ENCODE results near the gene PNPLA3. TPM values are rescaled to one million over a fixed set of nuclear protein-coding genes. Genes with fewer than 3 reads are reported as not detected.

PNPLA3 gene
- total RNA-seq, 1 experiment from 2014 or later: 7.3 TPM

- ChIA-PET POLR2A (interaction anchor here (2.1 kb wide), 1 partner anchor 91 kb away, joined by 9 read pairs; no protein-coding TSS in a partner anchor), CTCF (interaction anchor here (1.3 to 4.0 kb wide), 5 partner anchors 15 to 631 kb away, joined by 5 to 84 read pairs (median 14); no protein-coding TSS in a partner anchor), RAD21 (ENCODE audit: low non-redundant PET in 1 of 2, low total read pairs in 2 of 2, uncharacterized antibody in 2 of 2, unreplicated experiment in 2 of 2) (interaction anchor here in 1 of 2 experiments (1.6 kb wide), 1 partner anchor 631 kb away, joined by 4 read pairs; no protein-coding TSS in a partner anchor)
- H3K36me3 ChIP-seq (ENCODE audit: control insufficient read depth in 1 of 2, insufficient read depth in 2 of 2, low read length in 2 of 2): peaks cover 21 to 28% of the 10 kb centered on the region in 2 experiments; a peak in 3 of 4 replicates
- no peak overlapping the region for H3K27ac ChIP-seq (ENCODE audit: low read depth, low read length)
- H3K27me3 ChIP-seq (ENCODE audit: insufficient read depth, low read length): no peaks in the 10 kb centered on the region
- no TSS peak for BruUV-seq (replicated peaks)
- DNase-seq (ENCODE audit: low read depth, low spot score) (no peak), ATAC-seq (no peak)
- intact Hi-C loops (cut with micrococcal nuclease): no loop called here
- H3K4me2 ChIP-seq (ENCODE audit: low read length): no peak overlapping the region
- no peak overlapping the region for H3K4me3 ChIP-seq (replicated peaks in 1 of 2; ENCODE audit: low read depth in 1 of 2, low read length in 2 of 2)
- no peaks in the 10 kb centered on the region for H3K79me2 ChIP-seq (ENCODE audit: insufficient read depth, low read length)
- H3K9me3 ChIP-seq (ENCODE audit: control insufficient read depth in 1 of 2, insufficient read depth in 1 of 2, low read depth in 1 of 2, low read length in 2 of 2): no peaks in the 10 kb centered on the region
- no peak overlapping the region for H2AFZ ChIP-seq (ENCODE audit: low read depth, low read length, poor library complexity, severe bottlenecking)
- no peaks in the 10 kb centered on the region for H4K20me1 ChIP-seq (ENCODE audit: insufficient read depth)
- H3K9me2 ChIP-seq (ENCODE audit: insufficient read depth): no peaks in the 10 kb centered on the region
- H3K9ac ChIP-seq (ENCODE audit: low read length): no peak overlapping the region
- H3K4me1 ChIP-seq (ENCODE audit: control insufficient read depth in 1 of 2, insufficient read depth in 2 of 2, low read length in 2 of 2): no peaks in the 10 kb centered on the region
- TF ChIP-seq JUND (IDR thresholded peaks at IDR 0.05) (no peak), EZH2phosphoT487 (IDR thresholded peaks at IDR 0.05; ENCODE audit: borderline replicate concordance) (no peak), SRF (IDR thresholded peaks at IDR 0.05; ENCODE audit: low read depth) (no peak), POLR2A (IDR thresholded peaks at IDR 0.05; ENCODE audit: borderline replicate concordance, extremely low read depth, insufficient read depth, insufficient read length) (no peak), TCF7L2 (IDR thresholded peaks at IDR 0.05; ENCODE audit: borderline replicate concordance, extremely low read depth, insufficient read depth, insufficient read length) (no peak), RAD21 (IDR thresholded peaks at IDR 0.05; ENCODE audit: low read depth) (no peak), REST (IDR thresholded peaks at IDR 0.05; ENCODE audit: low read depth) (no peak)
Observed at GRCh38 chr22:43994416-43994815, 70.8 kb downstream of the PNPLA3 start.

Data from HCT116 (cell line).